GM21619 (cell line): ENCODE measurements around the gene LIF.

ENCODE experiments used
- ATAC-seq: cut with Tn5 transposase; IDR thresholded peaks from one replicate; pipeline ENCODE4 v1.9.1; 2021; ENCODE audit not compliant: unreplicated experiment

LIF gene

DNA sequence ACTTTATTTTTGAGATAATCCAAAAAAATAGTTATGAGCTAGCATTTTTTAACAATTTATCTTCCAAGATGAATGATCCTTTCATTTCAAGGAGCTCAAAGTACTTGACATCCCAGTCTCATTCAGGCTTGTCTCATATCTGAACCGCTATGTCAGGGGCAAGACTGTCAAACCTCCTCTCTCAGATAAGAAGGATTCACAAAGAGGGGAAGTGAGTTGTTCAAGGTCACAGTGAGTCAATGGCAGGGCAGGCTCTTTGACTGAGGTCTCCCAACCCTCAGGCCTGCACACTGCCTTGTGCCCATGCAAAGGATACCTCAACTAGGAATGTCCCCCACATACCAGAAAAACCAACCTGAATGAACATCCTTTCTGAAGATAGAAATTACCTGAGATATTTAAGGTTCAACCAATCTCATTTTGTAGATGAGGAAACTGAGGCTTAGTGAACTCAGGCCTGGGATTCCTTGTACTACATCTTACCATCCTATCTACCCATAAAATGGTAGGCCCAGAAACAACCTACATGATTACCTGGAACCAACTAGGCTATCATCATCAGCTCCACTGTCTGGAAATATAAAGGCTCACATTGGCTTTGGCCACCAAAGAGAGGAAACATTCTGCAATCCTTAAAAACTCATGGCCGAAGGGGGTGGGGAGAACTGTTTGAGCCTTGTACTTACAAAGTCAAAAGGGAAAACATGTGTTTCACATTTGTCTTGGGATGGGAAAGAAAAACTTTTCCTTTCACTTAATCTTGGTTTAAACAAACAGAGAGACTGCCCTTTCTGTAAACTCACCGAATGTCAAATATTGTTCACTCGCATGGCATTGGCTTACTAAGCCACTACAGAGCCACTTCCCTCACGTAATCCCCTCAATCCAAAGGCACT, 51.1 kb downstream of the LIF start:
- no peak for ATAC-seq

DNA sequence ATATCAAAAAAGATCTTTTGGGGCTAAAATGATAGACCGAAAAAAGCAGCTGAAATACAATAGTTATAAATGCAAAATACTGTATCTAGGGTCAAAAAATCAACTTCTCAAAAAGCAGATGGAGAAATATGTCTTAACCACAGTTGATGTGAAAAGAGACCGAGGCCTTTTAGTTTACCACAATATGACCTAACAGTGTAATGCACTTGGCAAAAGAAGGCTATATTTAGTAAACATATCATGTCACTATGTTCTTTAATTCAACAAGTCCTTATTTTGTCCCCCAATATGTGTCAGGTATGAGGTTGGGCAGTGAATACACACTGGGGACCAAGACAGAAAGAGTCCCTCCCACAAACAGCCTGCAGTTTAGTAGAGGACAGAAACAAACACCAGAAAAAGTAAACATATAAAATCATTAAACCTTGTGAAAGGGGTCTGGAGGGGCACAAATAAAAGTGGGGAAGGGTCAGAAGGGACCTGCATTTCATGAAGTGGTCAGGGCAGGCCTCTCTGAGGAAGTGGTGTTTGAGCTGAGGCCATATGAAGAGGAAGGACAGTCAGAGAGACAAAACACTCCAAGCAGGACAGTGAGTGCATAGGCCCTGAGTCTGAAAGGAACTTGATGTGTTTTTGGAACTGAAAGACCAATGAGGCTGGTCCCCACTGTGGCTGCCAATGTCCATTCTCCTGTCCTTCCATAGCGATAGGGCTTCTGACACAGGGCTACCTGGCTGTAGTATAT, 53.4 kb downstream of the LIF start:
- no peak for ATAC-seq

DNA sequence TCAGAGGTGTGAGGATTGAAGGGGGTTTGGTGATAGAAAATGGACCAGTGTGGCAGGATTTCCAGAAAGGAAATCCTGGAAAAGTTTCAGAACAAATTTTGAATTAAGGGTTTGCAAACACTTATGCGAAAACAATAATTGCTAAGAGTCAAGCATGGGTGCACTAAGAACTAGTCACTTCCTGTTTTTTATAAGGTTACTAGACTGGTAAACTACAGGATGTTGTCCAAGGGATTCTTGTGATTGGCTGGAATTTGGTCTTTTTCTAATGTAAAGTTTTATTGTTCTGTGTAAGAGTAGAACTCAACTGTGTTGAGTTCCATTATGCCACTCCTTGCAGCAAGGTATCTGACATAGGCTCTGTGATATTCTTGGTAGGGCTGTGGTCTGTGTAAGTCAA, 54.1 kb downstream of the LIF start:
- no peak for ATAC-seq

DNA sequence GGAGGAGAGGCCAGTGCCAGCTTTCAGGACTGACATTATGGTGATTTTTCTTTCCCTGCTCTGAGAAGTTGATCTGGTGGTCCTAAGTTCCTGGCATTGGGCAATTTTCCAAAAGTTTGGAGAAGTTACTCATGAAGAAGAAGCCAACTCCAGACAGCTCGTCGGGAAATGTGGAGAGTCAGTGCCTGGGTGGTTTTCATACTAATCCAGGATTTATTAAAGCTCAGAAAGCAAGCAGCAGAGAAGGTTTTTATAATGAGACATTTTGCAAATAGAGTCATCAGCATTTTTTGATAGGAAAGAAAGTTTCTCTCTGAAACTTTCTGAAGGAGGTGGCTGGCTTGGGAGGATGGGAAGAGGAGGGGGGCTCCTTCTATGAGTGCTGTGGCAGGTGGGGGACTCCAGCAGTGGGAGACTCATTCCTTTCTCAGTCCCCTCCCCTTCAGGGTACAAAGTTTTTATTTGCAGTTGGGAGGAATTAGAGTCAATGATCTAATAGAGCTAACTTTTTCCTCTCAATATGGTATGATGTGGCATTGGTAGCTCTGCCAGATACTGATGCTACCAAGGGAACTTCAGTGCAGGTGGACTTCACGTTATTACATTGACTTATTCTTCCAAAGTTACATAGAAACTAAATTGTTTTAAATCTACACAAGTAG, 55.4 kb downstream of the LIF start:
- no peak for ATAC-seq

DNA sequence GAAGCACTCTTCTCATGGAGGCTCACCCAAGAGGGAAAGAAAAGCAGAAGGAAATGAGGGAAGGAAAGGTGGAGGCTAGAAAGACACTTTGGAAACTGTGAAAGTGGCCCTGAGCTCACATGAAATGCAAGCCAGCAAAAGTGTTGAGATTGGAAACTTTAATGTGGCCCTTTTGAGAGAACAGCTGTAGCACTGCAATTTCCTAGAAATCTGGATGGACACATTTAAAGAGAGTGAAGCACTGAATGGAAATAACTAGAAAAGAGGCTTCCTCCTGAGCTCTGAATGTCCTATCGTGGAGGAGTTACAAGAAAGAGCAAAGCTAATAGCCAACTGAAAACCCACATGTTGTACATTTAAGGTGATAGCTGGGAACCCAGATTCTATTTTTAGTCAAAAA, 56.0 kb downstream of the LIF start:
- ATAC-seq, result no peak
